ENCODE results near the gene FAM98C.
A peak's percentile ranks its signal among the peaks of the same experiment; 100 is the strongest.

FAM98C gene

GRCh38 chr19:38375098-38375493 lies 27.8 kb upstream of the FAM98C start:
- H3K4me1 ChIP-seq (ENCODE audit: low read length): peaks cover 14% of the 10 kb centered on the region
- H3K27me3 ChIP-seq (ENCODE audit: low read depth, low read length): no peaks in the 10 kb centered on the region
- H3K36me3 ChIP-seq (replicated peaks; ENCODE audit: low read depth, low read length): peaks cover 25% of the 10 kb centered on the region
- H3K4me3 ChIP-seq (ENCODE audit: low read length): peak overlapping the region; percentile 82
- no peaks in the 10 kb centered on the region for H3K9me3 ChIP-seq (ENCODE audit: insufficient read depth, low read length)
- H3K27ac ChIP-seq (ENCODE audit: low read length): peak overlapping the region; percentile 58
- TF ChIP-seq EZH2phosphoT487 (IDR thresholded peaks at IDR 0.05; ENCODE audit: low read depth): no peak
- TF ChIP-seq, protein P1, sequence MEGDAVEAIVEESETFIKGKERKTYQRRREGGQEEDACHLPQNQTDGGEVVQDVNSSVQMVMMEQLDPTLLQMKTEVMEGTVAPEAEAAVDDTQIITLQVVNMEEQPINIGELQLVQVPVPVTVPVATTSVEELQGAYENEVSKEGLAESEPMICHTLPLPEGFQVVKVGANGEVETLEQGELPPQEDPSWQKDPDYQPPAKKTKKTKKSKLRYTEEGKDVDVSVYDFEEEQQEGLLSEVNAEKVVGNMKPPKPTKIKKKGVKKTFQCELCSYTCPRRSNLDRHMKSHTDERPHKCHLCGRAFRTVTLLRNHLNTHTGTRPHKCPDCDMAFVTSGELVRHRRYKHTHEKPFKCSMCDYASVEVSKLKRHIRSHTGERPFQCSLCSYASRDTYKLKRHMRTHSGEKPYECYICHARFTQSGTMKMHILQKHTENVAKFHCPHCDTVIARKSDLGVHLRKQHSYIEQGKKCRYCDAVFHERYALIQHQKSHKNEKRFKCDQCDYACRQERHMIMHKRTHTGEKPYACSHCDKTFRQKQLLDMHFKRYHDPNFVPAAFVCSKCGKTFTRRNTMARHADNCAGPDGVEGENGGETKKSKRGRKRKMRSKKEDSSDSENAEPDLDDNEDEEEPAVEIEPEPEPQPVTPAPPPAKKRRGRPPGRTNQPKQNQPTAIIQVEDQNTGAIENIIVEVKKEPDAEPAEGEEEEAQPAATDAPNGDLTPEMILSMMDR (IDR thresholded peaks at IDR 0.05; ENCODE audit: low read depth, low read length): no peak
- H3K4me2 ChIP-seq (ENCODE audit: low read length): peak overlapping the region; percentile 82
- peak overlapping the region; percentile 55; the same call in 1 of the 2 replicates for H2AFZ ChIP-seq (ENCODE audit: low read depth, low read length)
- H3K9ac ChIP-seq (ENCODE audit: low read length): peak overlapping the region; percentile 90
- H4K20me1 ChIP-seq (ENCODE audit: insufficient read depth, low read length): peaks cover 4% of the 10 kb centered on the region; the same call in 1 of the 2 replicates
- peaks cover 41% of the 10 kb centered on the region for H3K79me2 ChIP-seq (ENCODE audit: low read length)

DNA sequence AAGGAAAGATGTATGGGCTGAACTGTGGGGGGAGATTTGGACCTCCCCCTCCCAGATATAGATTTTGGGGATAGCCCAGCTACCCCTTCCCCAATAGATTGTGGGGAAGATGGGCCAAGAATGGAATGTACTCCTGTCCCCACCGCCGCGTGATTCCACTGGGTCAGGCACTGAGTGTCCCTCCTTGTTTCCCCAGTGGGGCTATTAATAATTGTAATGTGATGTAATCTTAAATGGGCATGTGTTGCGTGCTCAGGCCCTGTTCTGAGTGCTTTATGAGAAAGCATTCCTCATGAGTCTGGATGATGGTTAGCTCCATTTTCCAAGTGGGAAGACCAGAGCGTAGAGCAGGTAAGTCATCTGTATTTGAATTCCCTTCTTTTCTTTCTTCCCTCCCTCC lies 27.1 kb upstream of the FAM98C start:
- no peaks in the 10 kb centered on the region for H3K9me3 ChIP-seq (ENCODE audit: insufficient read depth, low read length)
- H3K27me3 ChIP-seq (ENCODE audit: low read depth, low read length): no peaks in the 10 kb centered on the region
- no peak overlapping the region for H2AFZ ChIP-seq (ENCODE audit: low read depth, low read length)
- H3K27ac ChIP-seq (ENCODE audit: low read length): no peak overlapping the region
- no peak for TF ChIP-seq EZH2phosphoT487 (IDR thresholded peaks at IDR 0.05; ENCODE audit: low read depth)
- TF ChIP-seq, protein P1 (IDR thresholded peaks at IDR 0.05; ENCODE audit: low read depth, low read length): no peak
- peaks cover 4% of the 10 kb centered on the region; the same call in 1 of the 2 replicates for H4K20me1 ChIP-seq (ENCODE audit: insufficient read depth, low read length)
- peaks cover 30% of the 10 kb centered on the region for H3K36me3 ChIP-seq (replicated peaks; ENCODE audit: low read depth, low read length)
- peak overlapping the region; percentile 90 for H3K9ac ChIP-seq (ENCODE audit: low read length)
- H3K4me2 ChIP-seq (ENCODE audit: low read length): peak overlapping the region; percentile 82
- H3K4me1 ChIP-seq (ENCODE audit: low read length): peaks cover 14% of the 10 kb centered on the region
- H3K4me3 ChIP-seq (ENCODE audit: low read length): peak overlapping the region; percentile 82
- peaks cover 41% of the 10 kb centered on the region for H3K79me2 ChIP-seq (ENCODE audit: low read length)

DNA sequence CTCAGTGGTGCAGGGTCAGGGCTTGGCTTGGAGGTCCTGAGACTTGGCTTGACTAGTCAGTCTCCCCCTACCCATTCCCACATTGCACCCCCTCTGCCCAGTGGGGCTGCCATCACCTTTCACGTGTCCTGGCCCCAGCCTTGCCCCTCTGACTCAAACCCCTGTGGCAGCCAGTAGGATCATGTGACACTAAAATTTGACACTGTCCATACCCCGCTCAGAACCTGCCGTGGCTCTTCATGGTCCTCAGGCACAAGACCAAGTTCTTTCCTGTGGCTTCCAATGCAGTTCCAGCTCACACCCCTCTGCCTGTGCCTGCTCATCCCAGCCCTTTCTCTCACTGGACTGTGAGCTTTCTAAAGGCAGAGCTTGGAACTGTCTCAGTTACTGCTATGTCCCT lies 26.3 kb upstream of the FAM98C start:
- Histone ChIP-seq H3K36me3 (replicated peaks; ENCODE audit: low read depth, low read length) (peaks cover 38% of the 10 kb centered on the region), H3K4me2 (ENCODE audit: low read length) (no peak overlapping the region), H2AFZ (ENCODE audit: low read depth, low read length) (no peak overlapping the region), H3K4me3 (ENCODE audit: low read length) (no peak overlapping the region), H3K79me2 (ENCODE audit: low read length) (peaks cover 41% of the 10 kb centered on the region), H3K9ac (ENCODE audit: low read length) (no peak overlapping the region), H3K27me3 (ENCODE audit: low read depth, low read length) (no peaks in the 10 kb centered on the region), H3K27ac (ENCODE audit: low read length) (no peak overlapping the region), H3K4me1 (ENCODE audit: low read length) (peaks cover 14% of the 10 kb centered on the region), H3K9me3 (ENCODE audit: insufficient read depth, low read length) (no peaks in the 10 kb centered on the region), H4K20me1 (ENCODE audit: insufficient read depth, low read length) (peaks cover 4% of the 10 kb centered on the region; the same call in 1 of the 2 replicates)
- TF ChIP-seq, protein P1 (IDR thresholded peaks at IDR 0.05; ENCODE audit: low read depth, low read length): no peak
- no peak for TF ChIP-seq EZH2phosphoT487 (IDR thresholded peaks at IDR 0.05; ENCODE audit: low read depth)

GRCh38 chr19:38377052-38377451 lies 25.8 kb upstream of the FAM98C start:
- Histone ChIP-seq H3K27me3 (ENCODE audit: low read depth, low read length) (no peaks in the 10 kb centered on the region), H3K4me2 (ENCODE audit: low read length) (no peak overlapping the region), H2AFZ (ENCODE audit: low read depth, low read length) (no peak overlapping the region), H4K20me1 (ENCODE audit: insufficient read depth, low read length) (peaks cover 4% of the 10 kb centered on the region; the same call in 1 of the 2 replicates), H3K27ac (ENCODE audit: low read length) (no peak overlapping the region), H3K36me3 (replicated peaks; ENCODE audit: low read depth, low read length) (peaks cover 43% of the 10 kb centered on the region), H3K4me3 (ENCODE audit: low read length) (no peak overlapping the region), H3K9ac (ENCODE audit: low read length) (no peak overlapping the region), H3K9me3 (ENCODE audit: insufficient read depth, low read length) (no peaks in the 10 kb centered on the region), H3K4me1 (ENCODE audit: low read length) (peaks cover 14% of the 10 kb centered on the region), H3K79me2 (ENCODE audit: low read length) (peaks cover 41% of the 10 kb centered on the region)
- TF ChIP-seq EZH2phosphoT487 (IDR thresholded peaks at IDR 0.05; ENCODE audit: low read depth): no peak
- TF ChIP-seq, protein P1 (IDR thresholded peaks at IDR 0.05; ENCODE audit: low read depth, low read length): no peak

All from OCI-LY3 (cell line).